Right lobe of liver (tissue), 6 donors: ENCODE data around the gene LDLRAD3. TPM values are rescaled to one million over a fixed set of nuclear protein-coding genes. Genes with fewer than 3 reads are reported as not detected.

Experiments
- ATAC-seq, 4 donors: fragments of 200-7000 bp; cut with Tn5 transposase; one replicate each; pipeline ENCODE4 v1.9.1; 2020; ENCODE audit warnings: mild to moderate bottlenecking in 4 of 4, moderate library complexity in 4 of 4
- DNase-seq, 3 donors: peaks; one replicate each; pipeline ENCODE4 v3.0.0-alpha.2; 2020
- H3K27ac ChIP-seq, 3 donors: fragments of 200-600 bp; one replicate each; pipeline ENCODE4 v1.8.0; 2022
- H3K27me3 ChIP-seq, 2 donors: fragments of 200-600 bp; one replicate each; pipeline ENCODE4 v1.8.0; 2022
- H3K36me3 ChIP-seq, 4 donors: fragments of 200-600 bp; sonication (generic) in 1 of 4; one replicate each; pipeline versions ENCODE4 v1.5.1 to v1.8.0; 2017 to 2022; ENCODE audit warnings: control low read depth in 1 of 4
- H3K4me1 ChIP-seq, 4 donors: fragments of 200-600 bp; sonication (generic) in 1 of 4; one replicate each; pipeline versions ENCODE4 v1.5.1 to v1.8.0; 2017 to 2022; ENCODE audit warnings: control low read depth in 1 of 4
- H3K4me3 ChIP-seq, 3 donors: fragments of 200-600 bp; one replicate each; pipeline ENCODE4 v1.8.0; 2022
- H3K9me3 ChIP-seq, 4 donors: fragments of 200-600 bp; sonication (generic) in 1 of 4; one replicate each; pipeline versions ENCODE4 v1.5.1 to v1.8.0; 2017 to 2022; ENCODE audit warnings: control low read depth in 1 of 4
- POLR2A ChIP-seq: fragments of 450-650 bp; IDR thresholded peaks from one replicate; pipeline ENCODE4 v1.6.1; 2017; ENCODE audit warnings: antibody characterized with exemption, mild to moderate bottlenecking
- WGBS: methylation state at CpG from one replicate; pipeline ENCODE4 v1.1.6; 2018; ENCODE audit warnings: low coverage, low lambda C conversion rate; ENCODE audit not compliant: insufficient coverage; ENCODE audit errors: missing lambda C conversion rate; 5-methylcytosine and 5-hydroxymethylcytosine counted together
- intact Hi-C, 2 donors: fragments of 100-400 bp; cut with DNase I; formaldehyde crosslinking; loops; one replicate each; pipeline versions ENCODE4 v1.11.2 to v1.14.1; 2022
- total RNA-seq, 6 experiments: library from RNA; depleted of rRNA in 2 of 6; stranded (reverse); fragments of >200 nt in 2 of 6; fragmentation: NEBNext Ultra II Directional in 3 of 6; extraction: Animal tissue kit (Norgen Biotek cat#: 25700) in 3 of 6; gene quantifications; one replicate each; pipeline versions ENCODE4 v1.1.0 to v1.2.4, GENCODE V29; 2016 to 2023
- TF ChIP-seq, protein P1 (sequence below), 4 donors: fragments of 200-600 bp in 3 of 4; fragments of 450-650 bp in 1 of 4; IDR thresholded peaks; one replicate each; pipeline versions ENCODE4 v1.5.1 to v1.8.0; 2016 to 2022; ENCODE audit warnings: antibody characterized with exemption in 4 of 4, mild to moderate bottlenecking in 2 of 4
- donor health status: DM: no; HTN: yes; CAD: no.
- donor health status: DM: no; HTN: no; CAD: no.
- donor health status: DM: no; HTN: no; CAD: no.
- donor health status: DM: no; HTN: yes; CAD: no.
- donor health status: DM: no; HTN: yes; CAD: no.

LDLRAD3 gene
- total RNA-seq, 6 experiments from 2014 or later = 0.62 to 3.3 (median 2.7) TPM

DNA sequence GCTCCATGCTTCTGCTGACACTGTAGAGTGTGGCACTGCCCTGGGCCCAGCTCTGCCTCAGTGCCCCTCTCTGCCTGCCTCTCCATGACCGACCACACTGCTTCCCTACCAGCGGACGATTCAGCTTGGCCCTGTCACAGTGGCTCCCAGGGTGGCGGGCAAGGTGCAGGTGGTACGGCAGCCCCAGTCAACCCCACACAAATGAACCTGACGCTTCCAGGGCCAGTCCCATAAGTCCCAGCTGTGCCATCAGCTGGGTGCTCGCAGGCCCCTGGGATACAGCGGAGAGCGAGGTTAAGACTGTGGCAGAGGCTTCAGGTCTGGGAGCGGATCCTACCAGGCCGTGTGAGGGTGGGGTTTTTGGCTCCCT is 134.8 kb downstream of the LDLRAD3 start:
- TF ChIP-seq POLR2A = no peak
- TF ChIP-seq, protein P1, sequence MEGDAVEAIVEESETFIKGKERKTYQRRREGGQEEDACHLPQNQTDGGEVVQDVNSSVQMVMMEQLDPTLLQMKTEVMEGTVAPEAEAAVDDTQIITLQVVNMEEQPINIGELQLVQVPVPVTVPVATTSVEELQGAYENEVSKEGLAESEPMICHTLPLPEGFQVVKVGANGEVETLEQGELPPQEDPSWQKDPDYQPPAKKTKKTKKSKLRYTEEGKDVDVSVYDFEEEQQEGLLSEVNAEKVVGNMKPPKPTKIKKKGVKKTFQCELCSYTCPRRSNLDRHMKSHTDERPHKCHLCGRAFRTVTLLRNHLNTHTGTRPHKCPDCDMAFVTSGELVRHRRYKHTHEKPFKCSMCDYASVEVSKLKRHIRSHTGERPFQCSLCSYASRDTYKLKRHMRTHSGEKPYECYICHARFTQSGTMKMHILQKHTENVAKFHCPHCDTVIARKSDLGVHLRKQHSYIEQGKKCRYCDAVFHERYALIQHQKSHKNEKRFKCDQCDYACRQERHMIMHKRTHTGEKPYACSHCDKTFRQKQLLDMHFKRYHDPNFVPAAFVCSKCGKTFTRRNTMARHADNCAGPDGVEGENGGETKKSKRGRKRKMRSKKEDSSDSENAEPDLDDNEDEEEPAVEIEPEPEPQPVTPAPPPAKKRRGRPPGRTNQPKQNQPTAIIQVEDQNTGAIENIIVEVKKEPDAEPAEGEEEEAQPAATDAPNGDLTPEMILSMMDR (IDR thresholded peaks at IDR 0.05) = no peak
- WGBS = no CpG with 5 or more reads among the region's 11 CpGs
- no peak overlapping the region for H3K27ac ChIP-seq
- H3K4me1 ChIP-seq = no peaks in the 10 kb centered on the region
- no peaks in the 10 kb centered on the region for H3K36me3 ChIP-seq
- ATAC-seq = no peak
- no peak overlapping the region for H3K4me3 ChIP-seq
- no peaks in the 10 kb centered on the region for H3K27me3 ChIP-seq
- intact Hi-C loops = no loop called here
- no peaks in the 10 kb centered on the region for H3K9me3 ChIP-seq
- DNase-seq = no peak

DNA sequence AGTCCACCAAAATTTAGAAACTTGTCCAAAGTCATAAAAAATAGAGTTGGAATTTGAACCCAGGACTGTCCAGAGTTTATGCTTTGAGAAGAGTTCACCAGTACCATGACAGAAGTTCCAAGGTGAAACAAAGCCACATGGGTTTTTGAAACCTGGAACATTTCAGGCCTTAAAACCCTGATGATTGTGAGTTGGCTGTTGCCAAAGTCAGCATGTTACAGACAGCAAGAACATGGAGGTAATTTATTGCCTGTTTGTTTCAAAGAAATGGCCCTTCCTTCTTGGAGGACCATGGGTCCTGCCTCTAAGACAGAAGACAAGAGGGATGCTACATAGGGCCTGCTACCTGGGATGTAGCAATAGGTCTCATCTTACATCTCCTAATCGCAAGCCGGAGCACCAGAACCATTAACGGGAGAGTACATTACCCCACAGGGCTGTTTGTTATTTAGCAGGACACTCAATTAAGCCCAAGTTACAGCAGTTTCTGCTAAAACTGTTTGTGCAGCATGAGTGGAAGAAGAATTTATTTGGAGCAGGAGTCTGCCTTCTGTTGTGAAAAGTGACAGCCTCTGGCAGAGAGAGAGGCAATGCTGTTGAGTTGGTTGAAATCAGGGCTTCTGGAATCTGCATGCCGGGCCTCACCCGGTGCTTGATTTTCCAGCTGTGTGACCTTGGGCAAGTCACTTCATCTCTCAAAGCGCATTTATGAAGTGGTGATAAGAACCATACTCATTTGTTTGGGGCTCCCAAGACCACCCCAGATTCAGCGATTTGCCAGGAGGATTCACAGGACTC is 136.2 kb downstream of the LDLRAD3 start:
- intact Hi-C loops = no loop called here
- Histone ChIP-seq H3K27ac (no peak overlapping the region), H3K4me3 (no peak overlapping the region), H3K36me3 (no peaks in the 10 kb centered on the region), H3K9me3 (no peaks in the 10 kb centered on the region), H3K27me3 (no peaks in the 10 kb centered on the region), H3K4me1 (no peaks in the 10 kb centered on the region)
- WGBS = 60% methylated on average over 4 of the region's 7 CpGs
- ATAC-seq (no peak), DNase-seq (no peak)
- TF ChIP-seq, protein P1 (IDR thresholded peaks at IDR 0.05) = no peak
- no peak for TF ChIP-seq POLR2A

DNA sequence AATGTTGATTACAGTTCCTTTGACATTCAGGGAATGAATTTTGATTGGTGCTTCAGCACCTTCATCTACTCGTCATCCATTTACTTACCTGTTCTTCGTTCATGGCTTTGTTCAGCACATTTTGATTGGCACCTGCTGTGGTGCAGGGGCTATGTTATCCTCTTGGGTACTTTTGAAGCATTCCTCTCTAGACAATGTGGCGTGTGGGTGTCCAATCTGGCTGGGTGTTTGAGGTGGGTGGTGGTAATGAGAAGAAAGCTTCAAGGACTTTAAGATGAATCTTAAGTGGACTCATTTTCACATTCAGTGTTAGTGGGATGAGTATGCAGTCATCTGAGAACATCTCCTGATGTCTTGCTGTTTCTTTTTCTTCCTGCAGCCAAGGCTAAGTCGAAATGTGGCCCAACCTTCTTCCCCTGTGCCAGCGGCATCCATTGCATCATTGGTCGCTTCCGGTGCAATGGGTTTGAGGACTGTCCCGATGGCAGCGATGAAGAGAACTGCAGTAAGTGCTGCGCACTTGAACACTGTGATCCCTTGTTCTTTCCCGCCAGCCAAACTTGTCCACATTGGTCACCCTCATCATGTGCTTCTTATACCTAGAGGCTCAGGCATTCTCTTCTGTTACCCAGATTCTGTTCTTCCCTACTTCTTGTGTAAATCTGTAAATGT is 137.5 kb downstream of the LDLRAD3 start:
- DNase-seq (no peak), ATAC-seq (no peak)
- WGBS = 69% methylated on average over 5 of the region's 11 CpGs
- Histone ChIP-seq H3K27ac (no peak overlapping the region), H3K4me3 (no peak overlapping the region), H3K9me3 (no peaks in the 10 kb centered on the region), H3K27me3 (no peaks in the 10 kb centered on the region), H3K4me1 (no peaks in the 10 kb centered on the region), H3K36me3 (no peaks in the 10 kb centered on the region)
- TF ChIP-seq POLR2A = no peak
- TF ChIP-seq, protein P1 (IDR thresholded peaks at IDR 0.05) = no peak
- intact Hi-C loops = no loop called here

DNA sequence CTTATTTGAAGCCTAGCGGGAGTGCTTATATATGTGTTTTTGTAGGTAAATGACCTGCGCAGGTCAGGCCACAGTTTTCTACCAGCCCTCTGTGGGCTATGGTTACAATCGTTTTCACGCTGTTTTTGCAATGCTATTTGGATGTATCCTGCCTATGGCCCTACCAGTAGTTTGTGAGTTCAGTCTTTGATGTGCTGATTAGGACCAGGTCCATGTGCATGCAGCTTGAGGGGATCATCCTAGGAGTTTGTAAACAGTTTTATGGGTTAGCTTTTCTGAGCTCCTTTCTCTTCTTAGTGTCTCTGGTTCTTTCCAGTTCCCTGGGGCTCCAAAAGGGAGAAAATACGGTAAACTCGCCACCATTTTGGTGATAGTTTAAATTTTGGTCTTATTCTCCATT is 142.5 kb downstream of the LDLRAD3 start:
- intact Hi-C loops = no loop called here
- 86% methylated on average over 6 of the region's 6 CpGs for WGBS

More for the DNA sequence above, 142.5 kb downstream of the LDLRAD3 start:
- DNase-seq = no peak
- Histone ChIP-seq H3K27me3 (no peaks in the 10 kb centered on the region), H3K27ac (no peak overlapping the region), H3K9me3 (no peaks in the 10 kb centered on the region), H3K4me3 (no peak overlapping the region), H3K36me3 (no peaks in the 10 kb centered on the region), H3K4me1 (no peaks in the 10 kb centered on the region)
- ATAC-seq = no peak
- TF ChIP-seq POLR2A = no peak
- TF ChIP-seq, protein P1 (IDR thresholded peaks at IDR 0.05) = no peak
